HL-60/S4 treated with phorbol 12-myristate 13-acetate at 8.2 ng/mL for 4 days and 3 days (cell line): Measurements from ENCODE around the gene NUMB.

ENCODE experiments used
- in situ Hi-C: fragments of 300-500 bp; cut with MboI; formaldehyde crosslinking; loops from 2 replicates; pipeline ENCODE4 v1.15.0; 2022; ENCODE audit warnings: low sequenced_read_pairs

NUMB gene

DNA sequence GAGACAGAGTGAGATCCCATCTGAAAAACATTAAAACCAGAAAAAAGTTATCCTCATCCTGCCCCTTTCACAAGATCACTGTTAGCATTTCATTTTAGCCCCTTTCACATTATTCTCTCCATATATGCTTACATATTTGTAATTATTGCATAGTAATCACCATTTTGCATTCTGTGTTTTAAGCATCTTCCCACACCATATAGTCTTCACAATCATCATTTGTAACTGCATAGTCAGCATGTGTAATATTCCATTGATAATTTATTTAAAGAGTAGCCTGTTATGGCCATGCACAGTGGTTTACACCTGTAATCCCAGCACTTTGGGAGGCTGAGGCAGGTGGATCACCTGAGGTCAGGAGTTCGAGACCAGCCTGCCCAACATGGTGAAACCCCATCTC, 209.2 kb downstream of the NUMB start:
- in situ Hi-C loops, result no loop called here

DNA sequence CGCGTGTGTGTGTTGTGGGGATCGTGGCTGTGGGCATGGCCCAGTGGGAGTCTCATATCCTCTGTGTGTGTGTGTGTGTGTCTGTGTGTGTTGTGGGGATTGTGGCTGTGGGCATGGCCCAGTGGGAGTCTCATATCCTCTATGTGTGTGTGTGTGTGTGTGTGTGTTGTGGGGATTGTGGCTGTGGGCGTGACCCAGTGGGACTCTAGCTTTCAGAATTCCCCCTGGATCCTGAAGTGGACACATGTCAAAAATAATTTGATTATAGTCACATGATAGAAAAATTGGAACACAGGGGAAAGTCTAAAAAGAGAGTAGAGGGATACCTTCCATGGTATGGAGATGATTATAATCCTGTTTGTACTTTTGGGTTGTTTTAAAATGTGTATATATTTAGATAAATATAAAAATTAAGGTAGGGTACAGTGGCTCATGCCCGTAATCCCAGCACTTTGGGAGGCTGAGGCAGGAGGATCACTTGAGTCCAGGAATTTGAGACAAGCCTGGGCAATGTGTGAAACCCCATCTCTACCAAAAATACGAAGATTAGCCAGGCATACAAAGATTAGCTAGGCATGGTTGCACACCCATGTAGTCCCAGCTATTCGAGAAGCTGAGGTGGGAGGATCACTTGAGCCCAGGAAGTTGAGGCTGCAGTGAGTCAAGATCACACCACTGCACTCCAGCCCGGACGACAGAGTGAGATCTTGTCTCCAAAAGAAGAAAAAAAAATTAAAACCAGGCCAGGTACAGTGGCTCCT, 210.1 kb downstream of the NUMB start:
- in situ Hi-C loops, result no loop called here

DNA sequence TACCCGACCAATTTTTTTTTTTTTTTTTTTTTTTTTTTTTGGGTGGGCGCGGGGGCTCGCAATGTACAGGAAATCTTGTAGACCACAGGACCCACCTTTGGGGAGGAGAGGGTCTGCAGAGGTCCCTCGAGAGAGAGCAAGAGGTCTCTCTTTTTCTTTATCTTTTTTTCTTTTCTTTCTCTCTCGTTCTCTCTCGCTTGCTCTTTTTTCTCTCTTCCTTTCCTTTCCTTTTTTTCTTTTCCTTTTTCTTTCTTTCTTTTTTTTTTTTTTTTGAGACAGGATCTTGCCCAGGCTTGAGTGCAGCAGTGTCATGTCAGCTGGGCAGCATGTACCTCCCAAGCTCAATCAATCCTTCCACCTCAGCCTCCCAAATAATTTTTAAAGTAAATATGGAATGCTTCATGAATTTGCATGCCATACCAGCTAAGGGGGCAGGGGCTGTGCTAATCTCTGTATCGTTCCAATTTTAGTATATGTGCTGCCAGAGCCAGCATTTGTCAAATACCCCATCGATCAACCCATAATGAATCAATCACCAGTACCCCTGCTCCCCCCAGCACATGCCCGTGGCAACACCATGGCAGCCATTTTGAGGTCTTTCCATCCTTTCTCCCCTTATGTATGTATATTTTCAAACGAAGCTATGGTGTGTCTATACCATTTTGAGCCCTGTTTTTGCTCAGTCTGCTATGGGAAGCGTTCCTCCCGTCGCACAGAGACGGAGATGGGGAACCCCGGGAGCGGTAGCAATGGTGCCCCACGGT, 211.8 kb downstream of the NUMB start:
- in situ Hi-C loops, result no loop called here

DNA sequence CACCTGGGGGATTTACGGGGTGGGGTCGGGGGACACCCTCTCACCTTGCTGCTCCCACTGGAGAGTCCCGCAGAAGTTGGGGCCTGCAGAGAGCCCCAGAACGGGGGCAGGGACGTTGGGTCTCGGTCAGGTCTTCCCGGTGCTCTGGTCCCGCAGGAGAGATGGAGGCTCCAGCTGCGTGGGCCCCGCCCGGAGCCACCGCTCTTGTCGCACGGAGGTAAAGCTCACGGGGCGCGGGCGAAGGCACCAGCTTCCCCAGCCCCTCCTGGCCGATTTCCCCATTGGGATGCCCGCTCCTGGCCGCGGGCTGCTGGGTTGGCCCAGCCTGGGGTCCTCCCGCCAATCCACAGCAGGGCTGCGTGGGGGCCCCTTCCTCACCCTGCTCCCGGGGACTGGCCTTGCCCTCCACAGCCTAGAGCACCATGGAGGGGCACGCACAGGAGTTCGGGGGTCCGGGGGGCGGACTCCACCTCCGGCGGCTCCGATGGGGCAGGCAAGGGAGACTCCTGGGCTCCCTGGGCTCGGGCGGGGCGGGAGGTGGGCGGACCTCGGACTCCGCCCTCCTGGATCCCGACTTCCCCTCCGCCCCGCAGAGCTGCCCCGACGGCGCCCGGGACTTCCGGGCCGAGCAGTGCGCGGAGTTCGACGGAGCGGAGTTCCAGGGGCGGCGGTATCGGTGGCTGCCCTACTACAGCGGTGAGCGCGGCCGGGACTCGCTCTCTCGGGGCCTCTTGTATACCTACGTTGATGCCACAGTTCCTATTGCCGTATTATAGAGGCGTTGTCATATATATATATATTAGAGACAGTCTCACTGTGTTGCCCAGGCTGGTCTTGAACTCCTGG, 212.6 kb downstream of the NUMB start:
- in situ Hi-C loops, result no loop called here

DNA sequence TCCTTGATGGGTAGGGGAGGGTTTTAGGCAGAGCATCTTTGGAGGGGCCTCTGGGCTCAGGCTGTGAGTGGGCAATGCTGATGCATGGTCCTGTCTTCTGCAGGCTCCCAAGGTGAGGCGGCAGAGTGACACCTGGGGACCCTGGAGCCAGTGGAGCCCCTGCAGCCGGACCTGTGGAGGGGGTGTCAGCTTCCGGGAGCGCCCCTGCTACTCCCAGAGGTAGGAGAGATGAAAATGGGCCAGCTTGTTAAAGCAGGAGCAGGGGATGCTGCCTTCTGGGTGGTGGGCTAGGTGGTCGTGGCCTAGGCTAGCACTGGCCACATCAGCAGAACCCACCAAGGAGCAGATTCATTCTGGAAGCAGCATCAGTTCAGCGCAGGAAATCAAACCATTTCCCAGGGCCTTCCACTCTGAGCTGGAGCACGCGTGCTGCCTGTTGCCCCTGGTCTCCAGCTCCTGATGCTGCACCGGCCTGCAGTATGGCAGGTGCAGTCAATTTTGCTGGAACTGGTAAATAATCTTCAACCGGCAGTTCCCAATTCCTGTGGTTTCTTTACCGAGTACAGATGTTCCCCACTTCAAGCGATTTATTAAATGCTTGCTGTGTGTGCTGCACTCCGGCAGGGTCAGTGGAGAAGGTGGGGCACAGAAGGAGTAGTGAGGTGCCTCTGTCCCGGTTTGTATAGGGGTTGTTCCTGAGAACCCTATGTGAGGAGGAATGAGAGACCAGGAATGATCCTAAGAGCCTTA, 213.6 kb downstream of the NUMB start:
- in situ Hi-C loops, result no loop called here

DNA sequence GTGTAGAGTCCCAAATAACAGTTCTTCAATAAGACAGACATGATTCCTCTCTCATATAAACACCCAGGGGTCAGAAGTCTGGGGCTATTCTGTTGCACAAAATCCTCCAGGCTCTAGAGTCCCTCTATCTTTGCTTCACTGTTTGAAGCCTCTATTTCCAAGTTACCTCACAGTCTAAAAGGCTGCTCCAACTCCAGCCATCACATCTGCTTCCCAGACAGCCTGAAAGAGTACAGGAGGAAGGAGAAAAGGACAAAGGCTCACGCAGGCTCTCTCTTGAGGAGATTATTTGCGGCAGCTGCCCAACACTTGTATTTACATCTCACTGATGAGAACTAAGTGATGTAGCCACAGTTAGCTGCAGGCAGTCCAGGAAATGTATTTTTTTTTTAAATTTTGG, 214.6 kb downstream of the NUMB start:
- in situ Hi-C loops, result no loop called here

DNA sequence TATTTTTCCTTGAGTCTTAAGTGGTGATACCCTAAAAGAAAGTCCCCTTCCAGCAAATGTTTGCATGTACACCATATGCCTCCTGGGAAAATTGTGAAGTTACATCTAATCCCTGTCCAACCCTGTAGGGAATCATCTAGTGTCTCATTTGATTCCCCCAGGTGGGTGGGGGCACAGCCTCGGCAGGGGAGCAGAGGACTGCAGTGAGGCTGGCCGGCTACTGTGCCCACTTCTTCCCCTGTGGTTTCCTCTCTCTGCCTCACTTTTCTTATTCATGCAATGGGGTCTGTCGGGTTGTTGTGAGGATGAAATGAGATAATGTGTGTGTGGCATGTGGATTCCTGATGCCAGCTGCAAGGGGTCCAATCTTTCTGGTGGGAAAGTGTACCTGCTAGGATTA, 215.0 kb downstream of the NUMB start:
- in situ Hi-C loops, result no loop called here

DNA sequence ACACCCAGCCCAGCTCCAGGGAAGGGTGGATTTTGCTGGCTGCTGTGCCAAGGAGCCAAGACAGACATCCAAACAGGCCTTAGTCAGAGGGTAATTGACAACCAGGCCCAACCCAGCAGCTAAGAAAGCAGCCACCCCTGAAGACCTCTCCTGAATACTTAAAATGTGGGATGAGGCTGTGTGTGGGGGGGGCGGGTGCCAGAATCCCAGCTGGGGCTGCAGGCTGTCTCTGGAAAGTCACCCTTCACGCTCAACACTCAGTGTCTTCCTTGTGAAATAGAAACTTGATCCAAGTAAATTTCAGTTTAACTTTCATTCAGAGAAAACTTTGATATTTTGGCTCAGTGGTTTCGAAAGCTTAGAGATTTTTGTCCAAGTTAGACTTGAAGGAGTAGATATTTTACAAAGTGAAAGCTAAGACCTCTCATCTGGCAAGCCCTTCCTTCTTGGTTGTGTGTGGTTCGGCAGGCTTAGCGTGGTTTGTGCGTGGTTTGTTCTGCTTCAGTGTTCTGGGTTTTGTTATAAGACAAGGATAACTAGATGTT, 215.9 kb downstream of the NUMB start:
- in situ Hi-C loops, result no loop called here

DNA sequence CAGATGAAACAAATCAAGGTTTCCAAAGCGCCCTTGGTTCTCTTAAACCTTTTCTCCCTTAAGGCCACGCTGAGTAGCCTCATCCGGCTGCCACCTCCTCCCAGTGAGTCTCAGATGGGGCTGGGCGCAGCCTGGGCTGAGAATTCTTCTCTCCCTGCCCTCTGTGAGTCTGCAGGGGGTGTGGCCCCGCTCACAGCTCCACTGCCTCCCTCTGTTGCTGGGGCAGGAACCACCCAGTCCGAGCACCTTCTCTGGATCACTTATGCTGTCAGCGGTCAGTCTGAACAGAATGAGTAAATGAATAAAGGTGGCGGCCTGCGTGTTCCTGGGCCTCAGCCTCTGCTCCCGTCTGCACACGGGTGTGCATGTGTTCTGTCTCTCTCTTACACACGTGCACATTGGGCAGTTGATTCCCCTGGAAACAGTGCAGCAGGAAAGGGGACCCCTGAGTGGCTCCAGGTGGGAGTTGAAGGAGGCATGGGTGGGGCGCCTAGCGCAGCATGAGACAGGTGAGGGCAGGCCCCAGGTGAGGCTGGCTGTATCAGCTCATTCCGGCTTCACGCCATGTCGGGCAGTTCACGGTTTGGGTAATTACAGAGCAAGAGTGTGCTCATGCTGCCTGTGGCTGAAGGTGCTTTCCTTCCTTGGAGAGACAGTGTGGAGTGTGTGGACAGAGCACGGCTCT, 216.7 kb downstream of the NUMB start:
- in situ Hi-C loops, result no loop called here

DNA sequence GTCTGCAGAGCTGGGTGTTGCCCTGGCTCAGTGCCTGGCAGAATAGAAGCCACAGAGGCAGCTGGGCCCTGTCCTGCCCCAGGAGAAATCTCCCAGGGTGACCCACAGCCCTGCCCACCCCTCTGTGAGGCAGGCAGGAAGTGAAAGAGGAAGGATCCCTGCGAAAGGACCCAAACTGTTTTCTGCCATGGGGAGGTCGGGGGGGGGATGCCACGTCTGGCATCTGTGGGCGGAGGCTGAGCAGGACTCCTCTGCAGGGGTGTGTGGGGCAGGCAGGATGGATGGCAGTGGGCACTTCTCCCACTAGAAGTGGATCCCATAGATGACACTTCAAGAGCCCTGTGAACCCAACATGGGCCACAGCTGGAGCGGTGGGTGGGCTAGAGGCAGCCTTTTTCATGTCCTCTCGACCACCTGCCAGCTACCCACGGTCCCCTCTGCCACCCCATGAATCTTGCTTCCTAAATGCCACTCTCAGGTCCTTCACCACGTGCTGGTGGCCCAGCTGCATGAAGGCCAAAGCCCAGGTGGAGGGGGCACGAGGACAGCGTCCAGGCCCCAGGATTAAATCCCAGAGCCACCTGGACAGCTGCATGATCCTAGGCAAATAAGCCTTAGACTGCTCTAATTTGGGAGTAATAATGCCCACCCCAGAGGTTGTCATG, 217.4 kb downstream of the NUMB start:
- in situ Hi-C loops, result no loop called here

DNA sequence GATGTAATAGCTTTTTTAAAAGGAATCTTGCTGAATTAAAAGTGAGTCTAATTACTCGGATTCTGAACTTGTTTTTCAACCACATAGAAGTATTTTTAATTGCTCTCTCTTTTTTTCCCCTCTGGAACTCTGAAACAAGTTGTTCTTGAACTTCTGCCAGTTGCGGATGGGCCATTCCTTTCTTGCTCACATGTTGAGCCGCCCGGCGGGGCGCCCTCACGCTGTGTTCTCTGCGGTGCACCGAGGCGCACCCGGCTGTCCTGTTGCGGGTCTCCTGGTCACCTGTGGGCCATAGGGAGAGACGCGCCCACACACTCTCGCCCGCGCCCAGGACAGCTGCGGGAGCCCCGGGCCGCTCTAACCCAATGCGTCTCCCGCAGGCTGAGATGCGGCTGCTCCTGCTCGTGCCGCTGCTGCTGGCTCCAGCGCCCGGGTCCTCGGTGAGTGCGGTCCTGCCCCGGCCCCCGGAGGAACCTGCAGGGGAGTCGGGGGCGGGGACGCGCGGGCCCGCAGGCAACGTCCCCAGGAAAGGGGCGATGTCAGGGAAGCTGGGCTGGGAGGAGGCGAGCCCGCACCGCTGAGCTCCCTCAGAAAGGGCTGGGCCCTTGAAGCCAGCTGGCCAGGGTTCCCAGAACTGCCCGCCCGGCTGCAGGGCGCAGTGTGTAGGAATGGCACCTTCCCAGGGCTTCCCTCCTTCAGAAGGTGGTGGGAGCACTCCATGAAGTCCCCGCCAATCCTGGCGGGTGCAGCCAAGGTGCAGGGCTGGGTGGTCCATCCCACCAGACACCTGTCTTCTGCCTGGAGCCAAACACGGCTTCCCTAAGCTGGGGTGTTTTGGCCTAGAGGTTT, 218.7 kb downstream of the NUMB start:
- in situ Hi-C loops, result no loop called here

DNA sequence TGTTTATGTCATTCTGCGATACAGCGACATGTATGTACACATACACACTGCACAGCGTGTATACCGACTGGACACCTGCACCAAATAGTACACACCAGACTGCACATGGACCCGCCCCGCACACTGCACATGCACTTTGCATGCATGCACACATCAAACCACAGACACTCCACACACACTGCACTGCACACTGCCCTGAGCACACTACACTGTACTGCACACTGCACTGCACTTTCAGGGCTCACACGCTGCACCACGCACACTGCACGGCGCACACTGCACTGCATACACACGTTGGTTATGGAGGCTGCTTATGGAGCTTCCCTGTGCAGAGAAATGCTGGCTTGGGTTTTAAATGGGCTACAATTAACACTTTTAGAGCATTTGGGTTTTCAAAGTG, 219.4 kb downstream of the NUMB start:
- in situ Hi-C loops, result no loop called here

DNA sequence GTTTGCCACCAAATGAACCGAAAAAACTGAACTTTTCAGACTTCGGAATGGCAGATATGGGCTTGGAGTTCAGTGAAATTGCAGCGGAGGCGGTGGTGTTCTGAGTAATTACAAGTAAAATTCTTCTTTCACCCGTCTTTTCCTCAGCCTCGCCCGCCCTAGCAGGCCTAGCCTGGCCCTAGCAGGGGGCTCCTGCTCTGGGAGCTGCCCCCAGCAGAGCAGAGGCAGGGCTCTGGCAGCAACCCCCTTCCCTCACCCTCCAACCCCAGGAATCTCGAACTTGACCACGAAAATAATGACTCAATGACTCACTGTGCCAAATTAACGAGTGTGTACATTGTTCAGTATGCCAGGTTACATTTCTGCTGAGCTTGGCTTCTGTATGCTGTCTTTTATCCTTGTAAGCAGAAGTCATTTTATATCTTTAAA, 219.9 kb downstream of the NUMB start:
- in situ Hi-C loops, result no loop called here

DNA sequence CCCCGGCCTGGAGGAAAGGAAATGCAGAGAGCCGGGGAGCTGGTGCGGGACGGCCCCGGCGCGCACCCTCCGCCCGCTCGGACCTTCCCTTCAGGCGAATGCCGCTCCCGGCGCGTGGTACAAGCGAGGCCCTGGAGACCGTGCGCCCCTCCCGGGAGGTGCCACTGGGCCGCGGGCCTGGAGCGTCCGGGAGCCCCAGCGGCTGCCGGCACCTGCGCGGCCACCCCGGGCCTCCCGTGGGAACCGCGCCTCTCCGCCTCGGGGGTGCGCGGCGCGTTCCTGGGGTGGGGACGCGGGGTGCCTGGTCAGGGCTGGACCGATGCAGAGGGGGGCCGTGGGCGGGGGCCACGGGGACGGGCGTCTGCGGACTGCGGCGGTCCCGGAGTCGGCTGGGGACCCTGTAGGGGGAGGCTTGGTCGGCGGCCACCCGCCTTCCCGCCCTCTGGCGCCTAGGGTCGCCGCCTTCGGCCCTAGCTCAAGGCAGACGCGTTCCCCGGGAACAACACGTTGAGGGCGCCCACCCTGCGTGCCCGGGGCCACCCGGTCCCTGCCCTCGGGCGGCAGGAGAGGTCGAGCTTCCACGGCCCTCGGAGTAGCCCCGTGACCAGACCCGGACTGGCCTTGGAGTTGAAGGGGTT, 220.4 kb downstream of the NUMB start:
- in situ Hi-C loops, result no loop called here

DNA sequence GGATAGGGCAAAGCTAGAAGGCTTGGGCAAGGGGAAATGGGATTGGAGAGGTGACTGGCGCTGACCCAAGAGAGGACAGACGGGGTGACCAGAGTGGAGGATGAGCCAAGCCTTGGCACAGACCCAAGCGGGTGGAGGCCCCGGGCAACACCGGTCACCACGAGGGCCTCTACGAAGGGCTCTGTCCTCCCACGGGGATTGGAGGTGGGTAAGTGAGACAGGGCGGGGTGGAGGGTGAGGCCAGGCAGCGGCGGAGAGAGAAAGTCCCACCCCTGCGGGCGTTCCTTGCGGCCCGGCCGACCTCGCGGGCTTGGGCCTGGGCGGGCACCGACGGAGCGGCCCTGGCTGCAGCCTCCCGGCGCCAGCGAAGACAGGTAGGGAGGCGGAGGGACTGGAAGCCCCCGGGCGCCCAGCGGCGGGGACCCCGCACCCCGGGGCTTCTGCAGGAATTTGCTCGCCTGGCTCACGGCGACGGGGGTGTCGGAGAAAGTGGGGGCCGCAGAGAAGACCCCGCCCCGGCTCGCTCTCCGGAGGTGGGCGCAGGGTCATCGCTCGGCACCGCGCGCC, 221.0 kb downstream of the NUMB start, which contains the start of gene PAPLN:
Gene PAPLN (plus strand): TSS at position 288 of the 567 bp plus-strand sequence. CDS start 2,273 bp downstream, outside the sequence.
- in situ Hi-C loops, result no loop called here

DNA sequence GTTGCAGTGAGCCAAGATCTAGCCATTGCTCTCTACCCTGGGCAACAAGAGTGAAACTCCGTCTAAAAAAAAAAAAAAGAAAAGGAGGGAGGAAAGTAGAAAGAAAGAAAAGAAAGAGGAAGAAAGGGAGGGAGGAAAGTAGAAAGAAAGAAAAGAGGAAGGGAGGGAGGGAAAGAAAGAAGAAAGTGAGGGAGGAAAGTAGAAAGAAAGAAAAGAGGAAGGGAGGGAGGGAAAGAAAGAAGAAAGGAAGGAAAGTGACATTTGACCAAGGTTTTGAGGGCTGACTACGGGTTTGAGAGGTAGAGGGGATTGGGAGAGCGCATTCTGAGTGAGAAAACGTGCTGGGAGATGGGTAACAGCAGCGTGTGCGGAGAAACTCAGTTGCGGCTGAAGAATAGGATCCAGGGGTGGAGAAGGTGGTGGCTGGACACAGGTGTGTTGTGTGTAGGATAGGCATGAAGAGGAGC, 221.6 kb downstream of the NUMB start:
- in situ Hi-C loops, result no loop called here

DNA sequence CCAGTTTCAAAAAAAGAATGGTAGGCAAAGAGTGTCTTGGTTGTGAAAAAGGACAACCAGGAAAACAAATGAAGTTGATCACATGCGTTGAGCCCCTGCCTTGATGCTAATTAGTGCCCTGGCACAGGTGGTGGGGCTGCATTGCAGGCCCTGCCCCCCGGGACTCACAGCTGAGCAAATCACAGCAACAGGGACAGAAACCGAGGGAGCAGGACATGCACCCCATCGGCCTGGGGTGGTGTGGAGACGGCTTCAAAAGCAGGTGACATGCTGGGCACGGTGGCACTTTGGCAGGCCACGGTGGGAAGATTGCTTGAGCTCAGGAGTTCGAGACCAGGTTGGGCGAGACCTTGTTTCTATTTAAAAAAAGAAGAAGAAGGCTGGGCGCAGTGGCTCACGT, 222.2 kb downstream of the NUMB start:
- in situ Hi-C loops, result no loop called here
